ENCODE data around the gene LRRC8B. TPM values are rescaled to one million over a fixed set of nuclear protein-coding genes. Genes with fewer than 3 reads are reported as not detected.

Gene LRRC8B
- total RNA-seq, 6 experiments from 2014 or later: 0.07 to 0.57 (median 0.15) TPM

- peaks cover 8% of the 10 kb centered on the region for H3K27me3 Mint-ChIP-seq (ENCODE audit: insufficient read depth)
Measured at GRCh38 chr1:89532228-89532627, 7.6 kb downstream of the LRRC8B start.

GRCh38 chr1:89532866-89533265, 8.2 kb downstream of the LRRC8B start:
- H3K27me3 Mint-ChIP-seq (ENCODE audit: insufficient read depth): peaks cover 8% of the 10 kb centered on the region
- H3K9me3 Mint-ChIP-seq: no peaks in the 10 kb centered on the region
- no peak for DNase-seq
- no peaks in the 10 kb centered on the region for H3K4me1 Mint-ChIP-seq (ENCODE audit: low read depth)
- H3K27ac Mint-ChIP-seq: no peak overlapping the region
- TF ChIP-seq CTCF (IDR thresholded peaks at IDR 0.05): no peak
- H3K36me3 Mint-ChIP-seq (ENCODE audit: low read depth): no peaks in the 10 kb centered on the region
- H3K4me3 Mint-ChIP-seq: no peak overlapping the region

More at GRCh38 chr1:89532228-89532627, 7.6 kb downstream of the LRRC8B start:
- Mint-ChIP-seq H3K4me1 (ENCODE audit: low read depth) (no peaks in the 10 kb centered on the region), H3K9me3 (no peaks in the 10 kb centered on the region), H3K36me3 (ENCODE audit: low read depth) (no peaks in the 10 kb centered on the region), H3K4me3 (no peak overlapping the region), H3K27ac (no peak overlapping the region)
- no peak for DNase-seq
- TF ChIP-seq CTCF (IDR thresholded peaks at IDR 0.05): no peak

- Mint-ChIP-seq H3K27me3 (ENCODE audit: insufficient read depth) (peaks cover 8% of the 10 kb centered on the region), H3K4me1 (ENCODE audit: low read depth) (no peaks in the 10 kb centered on the region), H3K36me3 (ENCODE audit: low read depth) (no peaks in the 10 kb centered on the region), H3K4me3 (no peak overlapping the region), H3K27ac (no peak overlapping the region), H3K9me3 (no peaks in the 10 kb centered on the region)
- TF ChIP-seq CTCF (IDR thresholded peaks at IDR 0.05): no peak
- no peak for DNase-seq
Measured at GRCh38 chr1:89535537-89535936, 10.9 kb downstream of the LRRC8B start.

GRCh38 chr1:89536555-89537341, 12.1 kb downstream of the LRRC8B start:
- H3K27me3 Mint-ChIP-seq (ENCODE audit: insufficient read depth): peaks cover 8% of the 10 kb centered on the region
- no peak for TF ChIP-seq CTCF (IDR thresholded peaks at IDR 0.05)
- H3K27ac Mint-ChIP-seq: no peak overlapping the region
- DNase-seq: no peak
- H3K36me3 Mint-ChIP-seq (ENCODE audit: low read depth): no peaks in the 10 kb centered on the region
- H3K4me1 Mint-ChIP-seq (ENCODE audit: low read depth): no peaks in the 10 kb centered on the region
- no peaks in the 10 kb centered on the region for H3K9me3 Mint-ChIP-seq
- no peak overlapping the region for H3K4me3 Mint-ChIP-seq

GRCh38 chr1:89538361-89538760, 13.7 kb downstream of the LRRC8B start:
- Mint-ChIP-seq H3K9me3 (no peaks in the 10 kb centered on the region), H3K27ac (no peak overlapping the region), H3K4me3 (no peak overlapping the region), H3K4me1 (ENCODE audit: low read depth) (no peaks in the 10 kb centered on the region), H3K27me3 (ENCODE audit: insufficient read depth) (peaks cover 8% of the 10 kb centered on the region), H3K36me3 (ENCODE audit: low read depth) (no peaks in the 10 kb centered on the region)
- DNase-seq: no peak
- TF ChIP-seq CTCF (IDR thresholded peaks at IDR 0.05): no peak
